Right atrium auricular region (tissue), 2 donors: ENCODE data around the gene TOR4A. TPM values are rescaled to one million over a fixed set of nuclear protein-coding genes. Genes with fewer than 3 reads are reported as not detected.

Experiments used
- DNase-seq: peaks from one replicate; pipeline ENCODE4 v3.0.0-alpha.2; 2019; ENCODE audit warnings: low spot score
- H3K27ac ChIP-seq, 2 donors: fragments of 200-600 bp; sonication (generic); 1 replicate in 1 of 2; 2 replicates in 1 of 2; pipeline ENCODE4 v1.5.1; 2016 to 2019
- H3K27me3 ChIP-seq, 2 donors: fragments of 200-600 bp; sonication (generic); one replicate each; pipeline versions ENCODE4 v1.5.1 to v1.6.0; 2017 to 2019
- H3K36me3 ChIP-seq: fragments of 200-600 bp; sonication (generic); one replicate; pipeline ENCODE4 v1.5.1; 2016
- H3K4me1 ChIP-seq, 2 donors: fragments of 200-600 bp; sonication (generic); one replicate each; pipeline versions ENCODE4 v1.5.1 to v1.6.0; 2017 to 2019
- H3K4me3 ChIP-seq, 2 donors: fragments of 200-600 bp; sonication (generic); 1 replicate in 1 of 2; 2 replicates in 1 of 2; pipeline ENCODE4 v1.5.1; 2017 to 2019; ENCODE audit warnings: mild to moderate bottlenecking in 1 of 2, moderate library complexity in 1 of 2
- H3K9me3 ChIP-seq, 2 donors: fragments of 200-600 bp; sonication (generic); one replicate each; pipeline ENCODE4 v1.5.1; 2019
- CTCF ChIP-seq, 2 donors: fragments of 200-600 bp; sonication (generic); IDR thresholded peaks; one replicate each; pipeline ENCODE4 v1.5.1; 2019; ENCODE audit warnings: antibody characterized with exemption in 2 of 2
- total RNA-seq, 2 donors: library from RNA; depleted of rRNA; stranded (reverse); fragments of >200 nt; gene quantifications; one replicate each; pipeline ENCODE4 v1.1.0, GENCODE V29; 2016

TOR4A gene
- 10 to 100 TPM in 1 of 2 donors, 1 to 10 TPM in 1; 9.4 to 16.8 TPM for total RNA-seq

- peaks cover 9% of the 10 kb centered on the region for H3K36me3 ChIP-seq
- H3K4me3 ChIP-seq = peak within 1 kb of the TSS; percentile 33 to 54
- no peaks in the 10 kb centered on the region for H3K27me3 ChIP-seq
- peak in 1 of 2 donors; percentile 16 for TF ChIP-seq CTCF (IDR thresholded peaks at IDR 0.05)
- H3K27ac ChIP-seq = peak within 1 kb of the TSS; percentile 83 to 94
- H3K4me1 ChIP-seq = peaks cover 0 to 64% of the 10 kb centered on the region in 2 donors
- no peaks in the 10 kb centered on the region for H3K9me3 ChIP-seq
- peak; percentile 88 for DNase-seq
Measured at GRCh38 chr9:137277329-137278041, at the start of gene TOR4A. Gene TOR4A, plus strand, starts transcription at chr9:137277726. Its CDS starts 964 bp downstream, at chr9:137278690.

DNA sequence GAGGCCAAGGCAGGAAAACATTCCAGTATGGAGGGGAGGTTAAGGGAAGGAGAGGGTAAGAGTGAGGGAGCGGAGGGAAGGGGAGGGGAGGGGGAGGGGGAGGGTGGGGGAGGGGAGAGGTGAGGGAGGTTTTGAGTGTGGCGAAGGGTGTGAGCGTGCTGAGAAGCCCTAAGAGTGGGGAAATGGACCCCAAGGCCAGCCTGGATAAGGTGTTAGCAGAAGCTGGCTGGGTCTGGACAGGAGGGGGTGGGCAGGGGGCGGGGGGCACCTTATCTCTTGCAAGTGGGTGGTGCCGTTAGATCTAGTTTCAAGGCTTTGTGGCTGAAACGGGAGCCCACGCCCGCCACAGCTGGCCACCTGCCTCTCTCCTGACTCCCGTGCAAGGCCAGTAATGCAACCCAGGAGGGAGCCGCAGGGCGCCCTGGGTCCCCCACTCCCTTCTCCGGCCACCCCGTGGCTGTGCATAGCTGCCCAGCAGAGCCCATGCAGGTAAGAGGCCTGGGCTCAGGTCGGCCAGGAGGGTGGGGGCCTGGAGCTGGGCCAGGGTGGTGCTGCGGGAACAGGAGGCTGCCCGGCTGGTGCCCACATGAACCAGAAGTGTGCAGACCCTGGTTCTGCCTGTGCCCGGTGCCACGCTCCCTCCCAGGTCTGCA lies 49.5 kb upstream of the TOR4A start:
- peaks cover 3 to 9% of the 10 kb centered on the region in 2 donors for H3K27me3 ChIP-seq
- DNase-seq = no peak
- no peak overlapping the region for H3K27ac ChIP-seq
- no peak for TF ChIP-seq CTCF (IDR thresholded peaks at IDR 0.05)
- peaks cover 0 to 20% of the 10 kb centered on the region in 2 donors for H3K4me1 ChIP-seq
- H3K9me3 ChIP-seq = no peaks in the 10 kb centered on the region
- H3K36me3 ChIP-seq = no peaks in the 10 kb centered on the region
- H3K4me3 ChIP-seq = no peak overlapping the region

GRCh38 chr9:137228506-137228967 lies 49.0 kb upstream of the TOR4A start:
- peaks cover 3 to 9% of the 10 kb centered on the region in 2 donors for H3K27me3 ChIP-seq
- TF ChIP-seq CTCF (IDR thresholded peaks at IDR 0.05) = no peak

DNA sequence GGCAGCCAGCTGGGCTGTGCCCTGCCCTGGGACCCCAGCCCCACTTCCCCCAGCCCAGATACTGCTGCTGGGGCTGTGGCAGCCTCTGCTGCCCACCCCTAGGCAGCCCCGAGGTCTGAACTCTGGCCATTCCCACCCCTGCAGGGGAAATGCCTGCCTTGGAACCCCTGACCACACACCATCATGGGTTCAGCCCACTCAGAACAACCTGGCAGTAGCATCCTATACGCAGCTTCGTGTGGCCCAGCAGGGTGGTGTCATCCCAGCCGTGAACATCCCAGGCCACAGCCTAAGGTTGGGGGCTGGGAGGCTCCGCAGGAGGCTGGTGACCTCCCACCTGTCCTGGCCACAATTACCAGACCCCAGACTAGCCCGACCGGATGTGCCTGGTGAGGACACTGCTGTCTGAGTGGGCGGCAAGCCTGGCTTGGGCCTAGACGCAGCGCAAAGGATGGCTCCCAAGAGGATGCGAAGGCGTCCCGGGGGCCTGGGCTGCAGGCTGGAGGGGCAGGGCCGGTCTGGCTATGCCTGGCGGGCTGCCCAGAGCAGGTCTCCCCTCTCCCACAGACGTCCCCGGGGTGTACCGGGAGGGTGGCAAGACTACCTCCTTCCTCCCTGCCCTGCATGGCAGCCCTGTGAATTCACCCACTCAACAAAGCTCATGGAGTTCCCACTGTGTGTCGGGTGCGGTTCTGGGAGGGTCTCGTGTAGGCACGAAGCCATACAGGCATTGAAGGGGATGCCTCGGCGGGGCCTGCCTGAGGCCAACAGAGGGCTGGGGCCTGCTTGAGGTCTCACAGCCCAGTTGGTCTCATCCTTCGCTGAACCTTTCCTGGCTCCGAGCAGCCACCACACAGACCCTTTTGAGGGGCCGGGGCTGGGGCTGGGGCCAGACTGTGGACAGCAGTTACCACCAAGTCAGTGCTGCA lies 48.3 kb upstream of the TOR4A start:
- TF ChIP-seq CTCF (IDR thresholded peaks at IDR 0.05) = no peak
- Histone ChIP-seq H3K27me3 (peaks cover 3 to 9% of the 10 kb centered on the region in 2 donors), H3K36me3 (no peaks in the 10 kb centered on the region), H3K27ac (no peak overlapping the region), H3K9me3 (no peaks in the 10 kb centered on the region), H3K4me1 (peaks cover 0 to 12% of the 10 kb centered on the region in 2 donors), H3K4me3 (no peak overlapping the region)
- no peak for DNase-seq

More at GRCh38 chr9:137228506-137228967, 49.0 kb upstream of the TOR4A start:
- no peak for DNase-seq
- Histone ChIP-seq H3K4me3 (no peak overlapping the region), H3K9me3 (no peaks in the 10 kb centered on the region), H3K27ac (no peak overlapping the region), H3K36me3 (no peaks in the 10 kb centered on the region), H3K4me1 (peaks cover 0 to 17% of the 10 kb centered on the region in 2 donors)

GRCh38 chr9:137229903-137230704 lies 47.4 kb upstream of the TOR4A start:
- no peak for TF ChIP-seq CTCF (IDR thresholded peaks at IDR 0.05)
- peaks cover 0 to 11% of the 10 kb centered on the region in 2 donors for H3K4me1 ChIP-seq
- peaks cover 3 to 9% of the 10 kb centered on the region in 2 donors for H3K27me3 ChIP-seq
- no peak overlapping the region for H3K4me3 ChIP-seq
- H3K36me3 ChIP-seq = no peaks in the 10 kb centered on the region
- H3K9me3 ChIP-seq = no peaks in the 10 kb centered on the region
- no peak overlapping the region for H3K27ac ChIP-seq
- DNase-seq = no peak
